ENCODE results near the gene SPATA9.

Gene SPATA9

GRCh38 chr5:95615164-95615467, 67.7 kb downstream of the SPATA9 start:
- DNase-seq: no peak

GRCh38 chr5:95613514-95613913, 69.3 kb downstream of the SPATA9 start:
- no peak for DNase-seq

- DNase-seq: no peak
Measured at GRCh38 chr5:95611396-95611795, 71.4 kb downstream of the SPATA9 start.

GRCh38 chr5:95610546-95610945, 72.2 kb downstream of the SPATA9 start:
- no peak for DNase-seq

GRCh38 chr5:95609711-95610110, 73.1 kb downstream of the SPATA9 start:
- DNase-seq: no peak

Measured in CD4-positive, alpha-beta T cell treated with Interleukin-17A for 4 hours (primary cell).